HG03460 (cell line): ENCODE measurements around the gene TSHZ1.
"Not testable (repeated sequence)": the region's sequence is repeated elsewhere in the genome, so short reads cannot be mapped to it uniquely, and the experiment has no call there.

Experiments used
- ATAC-seq: cut with Tn5 transposase; IDR thresholded peaks from one replicate; pipeline ENCODE4 v1.9.1; 2021; ENCODE audit not compliant: unreplicated experiment

The TSHZ1 gene

GRCh38 chr18:75304678-75305557 is 94.3 kb downstream of the TSHZ1 start:
- ATAC-seq, result no peak

GRCh38 chr18:75305984-75306383 is 95.4 kb downstream of the TSHZ1 start:
- no peak for ATAC-seq

GRCh38 chr18:75307530-75307929 is 96.9 kb downstream of the TSHZ1 start:
- ATAC-seq, result no peak

GRCh38 chr18:75309564-75309963 is 99.0 kb downstream of the TSHZ1 start:
- no peak for ATAC-seq

- no peak for ATAC-seq
These were observed 103.5 kb downstream of the TSHZ1 start for GRCh38 chr18:75314117-75314516.

GRCh38 chr18:75314606-75315005 is 104.0 kb downstream of the TSHZ1 start:
- no peak for ATAC-seq

- no peak for ATAC-seq
These were observed 105.6 kb downstream of the TSHZ1 start for GRCh38 chr18:75316223-75316622.

GRCh38 chr18:75316826-75317225 is 106.2 kb downstream of the TSHZ1 start:
- no peak for ATAC-seq

- no peak for ATAC-seq
These were observed 106.7 kb downstream of the TSHZ1 start for GRCh38 chr18:75317300-75317699.

GRCh38 chr18:75317703-75318102 is 107.1 kb downstream of the TSHZ1 start:
- no peak for ATAC-seq

GRCh38 chr18:75319905-75320304 is 109.3 kb downstream of the TSHZ1 start:
- ATAC-seq, result no peak

GRCh38 chr18:75320506-75320905 is 109.9 kb downstream of the TSHZ1 start:
- no peak for ATAC-seq

GRCh38 chr18:75321431-75321830 is 110.8 kb downstream of the TSHZ1 start:
- no peak for ATAC-seq

GRCh38 chr18:75322206-75322605 is 111.6 kb downstream of the TSHZ1 start:
- no peak for ATAC-seq

- ATAC-seq, result no peak
These were observed 113.4 kb downstream of the TSHZ1 start for GRCh38 chr18:75323821-75324585.

GRCh38 chr18:75324686-75325257 is 114.2 kb downstream of the TSHZ1 start:
- no peak for ATAC-seq

- ATAC-seq, result not testable (repeated sequence)
These were observed 119.2 kb downstream of the TSHZ1 start for GRCh38 chr18:75329753-75330152.

- ATAC-seq, result no peak
These were observed 119.7 kb downstream of the TSHZ1 start for GRCh38 chr18:75330308-75330707.

- ATAC-seq, result no peak
These were observed 124.3 kb downstream of the TSHZ1 start for GRCh38 chr18:75334869-75335268.

GRCh38 chr18:75335511-75335910 is 124.9 kb downstream of the TSHZ1 start:
- no peak for ATAC-seq

- no peak for ATAC-seq
These were observed 126.2 kb downstream of the TSHZ1 start for GRCh38 chr18:75336767-75337166.

- ATAC-seq, result no peak
These were observed 126.8 kb downstream of the TSHZ1 start for GRCh38 chr18:75337348-75337747.
